ENCODE measurements around the gene FBXW2. TPM values are rescaled to one million over a fixed set of nuclear protein-coding genes. Genes with fewer than 3 reads are reported as not detected.

Gene FBXW2
- total and polyA plus RNA-seq, 5 donors from 2014 or later: 34.0 to 87.8 (median 41.4) TPM

GRCh38 chr9:120742951-120743416 is 50.2 kb downstream of the FBXW2 start:
- peaks cover 0 to 1% (median 0%) of the 10 kb centered on the region in 7 donors for H3K9me3 Mint-ChIP-seq
- ATAC-seq (ENCODE audit: low read depth in 2 of 2): peak; percentile 40 to 56

GRCh38 chr9:120741701-120742100 is 51.5 kb downstream of the FBXW2 start:
- ATAC-seq (ENCODE audit: low read depth in 2 of 2): no peak
- no peaks in the 10 kb centered on the region for H3K36me3 Mint-ChIP-seq
- no peak overlapping the region for H3K27ac Mint-ChIP-seq
- no peaks in the 10 kb centered on the region for H3K4me1 ChIP-seq (ENCODE audit: control insufficient read depth, insufficient read depth, low read length, poor library complexity, severe bottlenecking)
- H3K36me3 ChIP-seq (ENCODE audit: control insufficient read depth, insufficient read depth, low read length): no peaks in the 10 kb centered on the region
- DNase-seq: no peak
- no peak overlapping the region for H3K4me3 Mint-ChIP-seq
- H3K9me3 Mint-ChIP-seq: peaks cover 0 to 1% (median 0%) of the 10 kb centered on the region in 7 donors
- no peak overlapping the region for H3K27ac ChIP-seq (ENCODE audit: insufficient read depth, low read length, poor library complexity, severe bottlenecking)
- no peaks in the 10 kb centered on the region for H3K9me3 ChIP-seq (ENCODE audit: control insufficient read depth in 2 of 2, low read length in 2 of 2)
- H3K4me1 Mint-ChIP-seq: no peaks in the 10 kb centered on the region
- no peak overlapping the region for H3K4me3 ChIP-seq (ENCODE audit: low read depth, low read length)
- no peaks in the 10 kb centered on the region for H3K27me3 ChIP-seq (ENCODE audit: control insufficient read depth, insufficient read depth, low read length)
- no peaks in the 10 kb centered on the region for H3K27me3 Mint-ChIP-seq

More at GRCh38 chr9:120742951-120743416, 50.2 kb downstream of the FBXW2 start:
- no peaks in the 10 kb centered on the region for H3K27me3 Mint-ChIP-seq
- H3K4me1 Mint-ChIP-seq: peaks cover 0 to 2% (median 0%) of the 10 kb centered on the region in 4 donors
- H3K27me3 ChIP-seq (ENCODE audit: control insufficient read depth, insufficient read depth, low read length): no peaks in the 10 kb centered on the region
- peak in 2 of 3 donors; percentile 17 to 48 for DNase-seq
- no peaks in the 10 kb centered on the region for H3K36me3 ChIP-seq (ENCODE audit: control insufficient read depth, insufficient read depth, low read length)
- no peak overlapping the region for H3K4me3 ChIP-seq (ENCODE audit: low read depth, low read length)
- H3K4me3 Mint-ChIP-seq: no peak overlapping the region
- no peaks in the 10 kb centered on the region for H3K9me3 ChIP-seq (ENCODE audit: control insufficient read depth in 2 of 2, low read length in 2 of 2)
- H3K36me3 Mint-ChIP-seq: peaks cover 6% of the 10 kb centered on the region
- H3K27ac ChIP-seq (ENCODE audit: insufficient read depth, low read length, poor library complexity, severe bottlenecking): no peak overlapping the region
- no peaks in the 10 kb centered on the region for H3K4me1 ChIP-seq (ENCODE audit: control insufficient read depth, insufficient read depth, low read length, poor library complexity, severe bottlenecking)
- H3K27ac Mint-ChIP-seq: no peak overlapping the region

GRCh38 chr9:120741191-120741590 is 52.0 kb downstream of the FBXW2 start:
- Mint-ChIP-seq H3K4me1 (no peaks in the 10 kb centered on the region), H3K4me3 (no peak overlapping the region), H3K27me3 (no peaks in the 10 kb centered on the region), H3K27ac (no peak overlapping the region), H3K9me3 (peaks cover 0 to 1% (median 0%) of the 10 kb centered on the region in 7 donors), H3K36me3 (no peaks in the 10 kb centered on the region)
- no peak overlapping the region for H3K27ac ChIP-seq (ENCODE audit: insufficient read depth, low read length, poor library complexity, severe bottlenecking)
- no peaks in the 10 kb centered on the region for H3K27me3 ChIP-seq (ENCODE audit: control insufficient read depth, insufficient read depth, low read length)
- no peak for ATAC-seq (ENCODE audit: low read depth in 2 of 2)
- DNase-seq: no peak
- no peak overlapping the region for H3K4me3 ChIP-seq (ENCODE audit: low read depth, low read length)
- no peaks in the 10 kb centered on the region for H3K36me3 ChIP-seq (ENCODE audit: control insufficient read depth, insufficient read depth, low read length)
- H3K4me1 ChIP-seq (ENCODE audit: control insufficient read depth, insufficient read depth, low read length, poor library complexity, severe bottlenecking): no peaks in the 10 kb centered on the region
- H3K9me3 ChIP-seq (ENCODE audit: control insufficient read depth in 2 of 2, low read length in 2 of 2): no peaks in the 10 kb centered on the region

GRCh38 chr9:120740132-120740531 is 53.1 kb downstream of the FBXW2 start:
- Histone ChIP-seq H3K27ac (ENCODE audit: insufficient read depth, low read length, poor library complexity, severe bottlenecking) (no peak overlapping the region), H3K27me3 (ENCODE audit: control insufficient read depth, insufficient read depth, low read length) (no peaks in the 10 kb centered on the region), H3K36me3 (ENCODE audit: control insufficient read depth, insufficient read depth, low read length) (no peaks in the 10 kb centered on the region), H3K9me3 (ENCODE audit: control insufficient read depth in 2 of 2, low read length in 2 of 2) (no peaks in the 10 kb centered on the region), H3K4me3 (ENCODE audit: low read depth, low read length) (no peak overlapping the region), H3K4me1 (ENCODE audit: control insufficient read depth, insufficient read depth, low read length, poor library complexity, severe bottlenecking) (no peaks in the 10 kb centered on the region)
- H3K27ac Mint-ChIP-seq: no peak overlapping the region
- ATAC-seq (ENCODE audit: low read depth in 2 of 2) (no peak), DNase-seq (no peak)
- H3K27me3 Mint-ChIP-seq: no peaks in the 10 kb centered on the region
- H3K36me3 Mint-ChIP-seq: no peaks in the 10 kb centered on the region
- no peak overlapping the region for H3K4me3 Mint-ChIP-seq
- no peaks in the 10 kb centered on the region for H3K9me3 Mint-ChIP-seq
- H3K4me1 Mint-ChIP-seq: no peaks in the 10 kb centered on the region

GRCh38 chr9:120737416-120738165 is 55.6 kb downstream of the FBXW2 start:
- H3K4me1 ChIP-seq (ENCODE audit: control insufficient read depth, insufficient read depth, low read length, poor library complexity, severe bottlenecking): no peaks in the 10 kb centered on the region
- H3K27ac ChIP-seq (ENCODE audit: insufficient read depth, low read length, poor library complexity, severe bottlenecking): no peak overlapping the region
- H3K27me3 ChIP-seq (ENCODE audit: control insufficient read depth, insufficient read depth, low read length): no peaks in the 10 kb centered on the region
- no peaks in the 10 kb centered on the region for H3K36me3 ChIP-seq (ENCODE audit: control insufficient read depth, insufficient read depth, low read length)
- H3K27me3 Mint-ChIP-seq: no peaks in the 10 kb centered on the region
- H3K9me3 Mint-ChIP-seq: no peaks in the 10 kb centered on the region
- DNase-seq (no peak), ATAC-seq (ENCODE audit: low read depth in 2 of 2) (no peak)
- H3K27ac Mint-ChIP-seq: no peak overlapping the region
- H3K9me3 ChIP-seq (ENCODE audit: control insufficient read depth in 2 of 2, low read length in 2 of 2): no peaks in the 10 kb centered on the region
- H3K36me3 Mint-ChIP-seq: no peaks in the 10 kb centered on the region
- H3K4me3 Mint-ChIP-seq: no peak overlapping the region
- H3K4me3 ChIP-seq (ENCODE audit: low read depth, low read length): no peak overlapping the region
- H3K4me1 Mint-ChIP-seq: peaks cover 0 to 6% (median 1%) of the 10 kb centered on the region in 4 donors

GRCh38 chr9:120736881-120737280 is 56.3 kb downstream of the FBXW2 start:
- no peak overlapping the region for H3K4me3 Mint-ChIP-seq
- no peaks in the 10 kb centered on the region for H3K36me3 ChIP-seq (ENCODE audit: control insufficient read depth, insufficient read depth, low read length)
- H3K4me1 Mint-ChIP-seq: peaks cover 0 to 6% (median 1%) of the 10 kb centered on the region in 4 donors
- no peak for ATAC-seq (ENCODE audit: low read depth in 2 of 2)
- DNase-seq: no peak
- H3K36me3 Mint-ChIP-seq: no peaks in the 10 kb centered on the region
- H3K9me3 Mint-ChIP-seq: no peaks in the 10 kb centered on the region
- H3K4me3 ChIP-seq (ENCODE audit: low read depth, low read length): no peak overlapping the region
- no peak overlapping the region for H3K27ac ChIP-seq (ENCODE audit: insufficient read depth, low read length, poor library complexity, severe bottlenecking)
- H3K27ac Mint-ChIP-seq: no peak overlapping the region
- no peaks in the 10 kb centered on the region for H3K4me1 ChIP-seq (ENCODE audit: control insufficient read depth, insufficient read depth, low read length, poor library complexity, severe bottlenecking)
- no peaks in the 10 kb centered on the region for H3K27me3 Mint-ChIP-seq
- no peaks in the 10 kb centered on the region for H3K9me3 ChIP-seq (ENCODE audit: control insufficient read depth in 2 of 2, low read length in 2 of 2)
- no peaks in the 10 kb centered on the region for H3K27me3 ChIP-seq (ENCODE audit: control insufficient read depth, insufficient read depth, low read length)

- Histone ChIP-seq H3K9me3 (ENCODE audit: control insufficient read depth in 2 of 2, low read length in 2 of 2) (no peaks in the 10 kb centered on the region), H3K4me3 (ENCODE audit: low read depth, low read length) (no peak overlapping the region), H3K27ac (ENCODE audit: insufficient read depth, low read length, poor library complexity, severe bottlenecking) (no peak overlapping the region), H3K4me1 (ENCODE audit: control insufficient read depth, insufficient read depth, low read length, poor library complexity, severe bottlenecking) (no peaks in the 10 kb centered on the region), H3K27me3 (ENCODE audit: control insufficient read depth, insufficient read depth, low read length) (no peaks in the 10 kb centered on the region), H3K36me3 (ENCODE audit: control insufficient read depth, insufficient read depth, low read length) (no peaks in the 10 kb centered on the region)
- Mint-ChIP-seq H3K4me1 (peaks cover 0 to 6% (median 1%) of the 10 kb centered on the region in 4 donors), H3K36me3 (no peaks in the 10 kb centered on the region), H3K4me3 (no peak overlapping the region), H3K9me3 (no peaks in the 10 kb centered on the region), H3K27ac (peak overlapping the region in 1 of 3 donors; percentile 5), H3K27me3 (no peaks in the 10 kb centered on the region)
- DNase-seq (no peak), ATAC-seq (ENCODE audit: low read depth in 2 of 2) (no peak)
These were observed 57.6 kb downstream of the FBXW2 start for GRCh38 chr9:120735415-120736126.

All from CD4-positive, CD25-positive, alpha-beta regulatory T cell (primary cell).